NCI-H146 treated with DMSO at 0.1 percent for 48 hours (cell line): Measurements from ENCODE around the gene ORAI2.
"Not testable (repeated sequence)": the region's sequence is repeated elsewhere in the genome, so short reads cannot be mapped to it uniquely, and the experiment has no call there.

Experiments
- DNase-seq: peaks from one replicate; lab custom pipeline; 2025; ENCODE audit not compliant: unreplicated experiment; lab: John Stamatoyannopoulos, UW

Gene ORAI2

DNA sequence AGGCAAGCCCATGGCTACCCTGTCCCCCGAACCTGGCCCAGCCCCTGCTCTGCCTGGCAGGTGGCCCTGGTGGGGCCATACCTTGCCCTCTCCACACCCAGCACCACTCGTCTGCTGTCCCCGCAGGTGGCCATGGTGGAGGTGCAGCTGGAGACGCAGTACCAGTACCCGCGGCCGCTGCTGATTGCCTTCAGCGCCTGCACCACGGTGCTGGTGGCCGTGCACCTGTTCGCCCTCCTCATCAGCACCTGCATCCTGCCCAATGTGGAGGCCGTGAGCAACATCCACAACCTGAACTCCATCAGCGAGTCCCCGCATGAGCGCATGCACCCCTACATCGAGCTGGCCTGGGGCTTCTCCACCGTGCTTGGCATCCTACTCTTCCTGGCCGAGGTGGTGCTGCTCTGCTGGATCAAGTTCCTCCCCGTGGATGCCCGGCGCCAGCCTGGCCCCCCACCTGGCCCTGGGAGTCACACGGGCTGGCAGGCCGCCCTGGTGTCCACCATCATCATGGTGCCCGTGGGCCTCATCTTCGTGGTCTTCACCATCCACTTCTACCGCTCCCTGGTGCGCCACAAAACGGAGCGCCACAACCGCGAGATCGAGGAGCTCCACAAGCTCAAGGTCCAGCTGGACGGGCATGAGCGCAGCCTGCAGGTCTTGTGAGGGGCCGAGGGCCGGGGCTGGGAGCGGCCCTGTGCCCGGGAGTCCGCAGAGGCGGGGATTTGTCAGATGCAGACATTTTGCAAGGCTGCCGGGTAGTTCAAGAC lies 13.2 kb downstream of the ORAI2 start:
- DNase-seq: no peak

- DNase-seq: no peak
These were observed 13.9 kb downstream of the ORAI2 start for GRCh38 chr7:102447311-102447710.

DNA sequence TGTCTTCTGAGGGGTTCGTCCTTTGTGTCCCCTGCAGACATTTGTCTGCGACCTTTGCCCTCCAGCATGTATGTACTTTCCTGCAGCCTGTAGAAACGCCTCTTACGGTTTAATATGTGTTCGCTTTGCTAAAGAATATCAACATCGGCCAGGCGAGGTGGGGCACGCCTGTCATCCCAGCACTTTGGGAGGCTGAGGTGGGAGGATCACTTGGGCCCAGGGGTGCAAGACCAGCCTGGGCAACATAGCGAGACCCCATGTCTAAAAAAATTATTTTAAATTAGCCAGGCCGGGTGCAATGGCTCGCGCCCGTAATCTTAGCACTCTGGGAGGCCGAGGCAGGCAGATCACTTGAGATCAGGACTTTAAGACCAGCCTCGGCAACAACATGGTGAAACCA lies 15.8 kb downstream of the ORAI2 start:
- no peak for DNase-seq

GRCh38 chr7:102450242-102450641 lies 16.9 kb downstream of the ORAI2 start:
- DNase-seq: no peak

DNA sequence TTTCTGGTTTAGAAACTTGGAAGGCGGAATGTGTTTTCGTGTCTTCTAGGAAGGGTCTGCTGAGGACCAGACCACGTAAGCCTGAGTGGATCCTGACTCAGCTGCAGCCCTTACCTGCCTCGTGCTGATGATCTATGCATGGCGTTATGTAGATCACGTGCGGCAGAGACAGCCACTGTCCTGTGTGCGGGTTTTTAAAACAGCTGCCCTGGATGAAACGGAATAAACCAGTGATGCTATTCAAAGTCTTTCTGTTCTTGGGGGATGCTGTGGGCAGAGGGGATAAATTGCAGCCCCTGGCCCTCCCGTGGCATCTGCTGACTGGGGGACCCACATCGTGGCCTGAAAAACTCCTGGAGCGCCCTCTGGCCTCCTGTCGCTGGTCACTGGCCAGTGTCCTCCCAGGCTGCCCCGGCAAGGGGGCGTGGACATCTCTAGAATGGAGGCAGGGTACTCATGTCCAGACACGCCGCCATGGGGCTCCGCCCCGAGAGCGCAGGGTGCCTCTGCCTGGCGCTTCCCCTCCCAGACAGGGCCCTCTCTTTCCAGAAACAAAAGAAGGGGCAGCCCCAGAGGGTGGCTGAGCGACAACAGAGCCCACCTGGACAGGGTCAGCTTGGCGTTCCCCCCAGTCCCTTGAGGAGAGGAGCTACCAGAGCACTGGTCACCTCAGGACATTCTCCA lies 18.1 kb downstream of the ORAI2 start:
- peak; percentile 87 for DNase-seq

DNA sequence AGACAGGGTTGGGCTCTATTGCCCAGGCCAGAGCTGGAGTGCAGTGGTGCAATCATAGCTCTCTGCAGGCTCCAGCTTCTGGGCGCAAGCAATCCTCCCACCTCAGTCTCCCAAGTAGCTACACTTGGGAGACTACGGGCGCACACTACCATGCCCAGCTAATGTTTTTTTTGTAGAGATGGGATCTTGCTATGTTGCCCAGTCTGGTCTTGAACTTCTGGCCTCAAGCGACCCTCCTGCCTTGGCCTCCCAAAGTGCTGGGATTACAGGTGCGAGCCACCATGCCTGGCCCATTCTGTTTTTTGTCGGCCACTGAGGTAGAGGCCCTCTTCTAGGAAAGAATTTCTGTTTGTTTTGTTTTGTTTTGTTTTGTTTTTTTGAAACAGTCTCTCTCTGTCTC lies 19.1 kb downstream of the ORAI2 start:
- no peak for DNase-seq

GRCh38 chr7:102453319-102453718 lies 19.9 kb downstream of the ORAI2 start:
- no peak for DNase-seq

GRCh38 chr7:102454468-102454867 lies 21.1 kb downstream of the ORAI2 start:
- peak; percentile 19 for DNase-seq

GRCh38 chr7:102454932-102455331 lies 21.6 kb downstream of the ORAI2 start:
- DNase-seq: not testable (repeated sequence)

DNA sequence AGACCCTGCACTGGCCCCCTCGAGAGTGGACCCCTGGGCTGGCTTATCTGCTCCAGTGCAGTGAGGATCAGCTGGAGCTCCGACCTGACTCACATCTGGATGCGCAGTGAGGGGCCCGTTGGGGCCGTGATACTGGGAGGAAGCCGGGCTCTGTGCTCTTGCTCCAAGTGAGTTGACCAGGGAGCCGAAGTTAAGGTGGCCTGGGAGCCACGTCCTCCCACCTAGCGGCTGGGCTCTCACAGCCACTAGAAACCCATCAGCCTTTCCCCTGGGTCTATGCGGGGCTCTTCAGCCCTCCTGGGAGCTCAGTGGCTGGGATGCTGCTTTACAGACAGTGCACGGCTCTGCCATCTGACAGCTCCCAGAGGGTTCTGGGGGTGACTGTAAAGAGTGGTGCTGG lies 22.2 kb downstream of the ORAI2 start:
- DNase-seq: no peak

DNA sequence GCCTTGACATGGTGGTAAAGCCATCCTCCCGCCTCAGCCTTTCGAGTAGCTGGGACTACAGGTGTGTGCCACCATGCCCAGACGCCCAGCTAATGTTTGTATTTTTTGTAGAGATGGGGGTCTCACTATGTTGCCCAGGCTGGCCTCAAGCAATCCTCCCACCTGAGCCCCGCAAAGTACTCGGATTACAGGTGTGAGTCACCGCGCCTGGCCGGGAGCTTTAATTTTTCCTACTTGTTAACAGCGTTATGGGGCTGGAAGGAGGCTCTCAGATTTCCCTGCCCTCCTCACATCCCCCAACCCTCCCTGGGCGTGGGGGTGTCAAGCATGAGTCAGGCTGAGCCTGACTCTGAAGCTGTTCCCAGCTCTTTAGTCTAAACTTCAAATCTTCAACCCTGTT lies 23.0 kb downstream of the ORAI2 start:
- no peak for DNase-seq

GRCh38 chr7:102457352-102457924 lies 24.1 kb downstream of the ORAI2 start:
- DNase-seq: no peak

DNA sequence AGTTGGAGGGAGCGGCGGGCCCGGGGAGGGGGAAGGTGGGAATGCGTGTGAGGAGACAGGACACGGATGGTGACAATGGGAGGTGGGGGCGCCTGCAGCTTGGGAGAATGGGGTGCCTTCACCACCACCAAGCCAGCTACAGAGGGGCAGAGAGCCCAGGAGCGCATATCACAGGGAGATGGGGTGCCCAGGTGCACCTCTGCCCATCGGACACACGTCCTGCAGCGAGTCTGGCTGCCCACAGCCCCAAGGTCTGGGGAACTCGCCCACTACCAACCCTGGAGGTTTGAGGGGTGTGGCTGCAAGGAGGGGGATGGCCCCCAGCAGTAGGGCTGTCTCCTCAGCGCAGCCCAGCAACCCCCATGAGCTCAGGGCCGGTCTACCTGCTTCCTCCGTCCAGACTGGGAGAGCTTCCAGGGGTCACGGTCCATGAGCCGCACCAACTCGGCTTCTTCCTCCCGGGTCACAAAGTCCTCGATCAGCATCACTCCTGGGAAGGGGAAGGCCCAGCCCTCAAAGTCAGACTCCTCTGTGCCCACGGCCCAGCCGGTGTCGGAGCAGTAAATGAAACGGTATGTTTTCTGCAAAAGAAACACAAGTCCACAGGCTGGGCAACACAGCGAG lies 26.0 kb downstream of the ORAI2 start:
- DNase-seq: no peak

DNA sequence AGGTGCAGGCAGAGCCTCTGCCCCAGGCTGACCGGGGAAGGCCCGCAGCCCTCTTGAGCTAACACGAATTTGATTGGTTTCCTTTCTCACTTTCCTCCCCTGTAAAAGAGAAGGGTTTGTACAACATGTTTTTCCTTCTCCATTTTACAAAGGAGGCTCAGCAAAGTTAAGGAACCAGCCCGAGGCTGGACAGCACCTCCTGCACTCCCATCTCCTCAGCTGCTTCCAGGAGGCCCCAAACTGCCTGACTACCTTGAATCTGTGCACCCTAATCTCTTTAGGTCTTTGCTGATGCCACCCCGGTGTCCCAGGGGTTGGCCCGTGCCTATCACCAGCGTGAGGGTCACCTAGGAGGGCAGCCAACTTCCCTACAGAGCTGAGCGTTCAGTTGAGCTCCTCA lies 27.1 kb downstream of the ORAI2 start:
- no peak for DNase-seq

DNA sequence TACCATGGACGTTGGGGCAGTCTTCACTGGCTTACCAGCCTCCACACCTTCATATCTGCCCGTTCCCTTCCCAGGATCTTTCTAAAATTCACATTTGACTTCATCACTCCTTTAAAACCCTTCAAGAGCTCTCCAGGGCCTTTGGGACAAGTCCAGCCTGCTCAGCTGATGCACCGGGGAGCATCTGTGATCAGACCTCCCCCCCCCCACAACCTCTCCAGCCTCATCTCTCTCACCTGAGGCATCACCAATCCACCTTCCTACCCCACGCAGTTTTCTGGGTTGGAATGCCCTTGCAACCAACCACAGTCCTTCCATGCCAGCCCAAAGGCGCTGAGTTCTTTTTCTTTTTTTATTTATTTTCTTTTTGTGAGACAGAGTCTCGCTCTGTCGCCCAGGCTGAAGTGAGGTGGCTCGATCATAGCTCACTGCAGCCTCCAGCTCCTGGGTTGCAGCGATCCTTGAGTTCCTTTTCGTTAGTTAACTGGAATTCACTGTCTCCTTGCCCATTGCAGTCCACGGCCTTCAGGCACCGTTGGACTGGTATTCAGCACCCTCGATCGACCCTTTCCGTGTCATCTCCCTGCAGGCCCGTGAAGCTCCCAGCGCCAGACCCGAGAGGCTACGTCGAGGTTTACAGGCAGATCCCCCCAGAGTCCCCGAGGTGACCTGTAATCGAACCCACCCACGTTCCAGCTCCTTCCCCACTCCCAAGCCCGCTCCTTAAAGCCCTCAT lies 30.6 kb downstream of the ORAI2 start:
- DNase-seq: no peak

GRCh38 chr7:102464577-102465280 lies 31.4 kb downstream of the ORAI2 start, which contains the start of the genes ALKBH4 and LRWD1:
TSS of gene ALKBH4 (minus strand) at chr7:102464863. CDS start at chr7:102464836, 27 bp downstream.
TSS of gene LRWD1 (plus strand) at chr7:102464984. CDS start at chr7:102465081, 97 bp downstream.
- peak; percentile 73 for DNase-seq

DNA sequence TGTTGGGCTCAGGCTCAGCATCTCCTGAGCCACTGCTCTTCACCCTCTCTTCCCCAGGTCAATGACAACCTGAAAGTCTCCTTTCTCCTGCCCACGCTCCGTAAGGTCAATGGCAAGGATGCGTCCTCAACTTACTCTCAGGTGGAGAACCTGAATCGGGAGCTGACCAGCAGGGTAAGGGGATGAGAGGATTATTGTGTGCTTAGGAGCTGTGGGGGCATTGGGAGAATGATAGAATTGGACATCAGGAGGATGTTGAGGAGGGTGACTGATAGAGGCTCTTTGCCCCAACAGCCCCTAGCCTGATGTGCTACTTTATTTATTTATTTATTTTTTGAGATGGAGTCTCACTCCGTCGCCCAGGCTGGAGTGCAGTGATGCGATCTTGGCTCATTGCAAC lies 32.7 kb downstream of the ORAI2 start:
- DNase-seq: no peak

GRCh38 chr7:102467581-102468477 lies 34.5 kb downstream of the ORAI2 start:
- DNase-seq: no peak
